ENCODE measurements around the gene HAUS7.
A peak's percentile ranks its signal among the peaks of the same experiment; 100 is the strongest.

Gene HAUS7

DNA sequence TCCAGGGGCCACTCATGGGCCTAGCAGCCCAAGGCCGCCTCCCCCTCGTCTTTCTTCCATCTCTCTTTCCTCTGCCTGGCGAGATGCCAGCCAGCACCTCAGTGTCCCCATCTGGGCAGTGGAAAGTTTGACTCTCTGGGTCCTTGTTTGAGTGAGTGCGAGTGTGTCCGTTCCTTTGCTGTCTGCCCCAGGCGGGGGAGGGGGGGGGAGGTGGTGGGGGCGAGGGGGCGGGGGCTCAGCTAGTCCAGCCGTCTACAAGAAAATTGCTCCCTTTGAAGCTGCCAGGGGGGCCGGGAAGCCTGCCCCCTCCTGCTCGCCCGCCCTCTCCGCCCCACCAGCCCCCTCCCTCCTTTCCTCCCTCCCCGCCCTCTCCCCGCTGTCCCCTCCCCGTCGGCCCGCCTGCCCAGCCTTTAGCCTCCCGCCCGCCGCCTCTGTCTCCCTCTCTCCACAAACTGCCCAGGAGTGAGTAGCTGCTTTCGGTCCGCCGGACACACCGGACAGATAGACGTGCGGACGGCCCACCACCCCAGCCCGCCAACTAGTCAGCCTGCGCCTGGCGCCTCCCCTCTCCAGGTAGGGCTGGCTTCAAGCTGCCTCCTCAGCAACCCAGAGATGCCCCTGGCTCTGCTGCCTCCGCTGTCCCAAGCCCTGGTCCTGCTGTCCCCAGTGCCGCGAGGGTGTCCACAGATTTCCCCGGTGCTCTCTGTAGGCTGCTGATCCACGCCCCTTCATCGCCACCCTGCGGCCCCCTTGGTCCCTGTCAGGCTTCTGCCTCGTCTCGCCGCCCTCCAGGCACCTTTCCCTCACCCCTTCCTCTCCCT lies 24.4 kb upstream of the HAUS7 start, which contains the start of gene BGN (continued):
- TF ChIP-seq, protein P1, sequence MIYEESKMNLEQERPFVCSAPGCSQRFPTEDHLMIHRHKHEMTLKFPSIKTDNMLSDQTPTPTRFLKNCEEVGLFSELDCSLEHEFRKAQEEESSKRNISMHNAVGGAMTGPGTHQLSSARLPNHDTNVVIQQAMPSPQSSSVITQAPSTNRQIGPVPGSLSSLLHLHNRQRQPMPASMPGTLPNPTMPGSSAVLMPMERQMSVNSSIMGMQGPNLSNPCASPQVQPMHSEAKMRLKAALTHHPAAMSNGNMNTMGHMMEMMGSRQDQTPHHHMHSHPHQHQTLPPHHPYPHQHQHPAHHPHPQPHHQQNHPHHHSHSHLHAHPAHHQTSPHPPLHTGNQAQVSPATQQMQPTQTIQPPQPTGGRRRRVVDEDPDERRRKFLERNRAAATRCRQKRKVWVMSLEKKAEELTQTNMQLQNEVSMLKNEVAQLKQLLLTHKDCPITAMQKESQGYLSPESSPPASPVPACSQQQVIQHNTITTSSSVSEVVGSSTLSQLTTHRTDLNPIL (CRISPR knock-in tag; IDR thresholded peaks at IDR 0.05; ENCODE audit: low read depth) = no peak
- TF ChIP-seq TCF4 (CRISPR knock-in tag; IDR thresholded peaks at IDR 0.05; ENCODE audit: borderline replicate concordance) = no peak

DNA sequence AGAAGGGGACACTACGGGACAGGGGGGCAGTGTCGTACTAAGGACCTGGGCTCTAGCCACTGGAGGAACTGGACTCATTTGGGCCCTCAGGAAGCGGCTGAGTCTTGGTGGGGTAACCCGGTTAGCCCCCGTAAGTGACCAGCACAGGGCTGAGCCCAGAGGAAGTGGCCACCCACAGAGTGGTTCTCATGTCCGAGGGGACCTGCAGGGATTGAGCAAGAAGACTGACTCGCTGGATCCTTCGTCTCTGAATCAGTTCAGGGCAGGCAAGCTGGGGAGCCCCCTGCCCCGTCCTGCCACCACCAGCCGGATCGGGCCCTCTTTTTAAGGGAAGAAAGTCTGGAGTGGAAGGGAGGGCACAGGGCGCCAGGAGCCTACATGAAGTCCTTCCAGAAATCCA lies 23.7 kb upstream of the HAUS7 start:
- no peak for ATAC-seq
- TF ChIP-seq ESRRG (CRISPR knock-in tag; IDR thresholded peaks at IDR 0.05) (no peak), GLIS3 (CRISPR knock-in tag; IDR thresholded peaks at IDR 0.05) (no peak), ARNTL (CRISPR knock-in tag; IDR thresholded peaks at IDR 0.05; ENCODE audit: borderline replicate concordance, low read depth) (no peak), PPARA (CRISPR knock-in tag; IDR thresholded peaks at IDR 0.05; ENCODE audit: borderline replicate concordance) (no peak), ZC3H10 (CRISPR knock-in tag; IDR thresholded peaks at IDR 0.05) (no peak), TOX (CRISPR knock-in tag; IDR thresholded peaks at IDR 0.05; ENCODE audit: borderline replicate concordance) (no peak)
- TF ChIP-seq, protein P2, sequence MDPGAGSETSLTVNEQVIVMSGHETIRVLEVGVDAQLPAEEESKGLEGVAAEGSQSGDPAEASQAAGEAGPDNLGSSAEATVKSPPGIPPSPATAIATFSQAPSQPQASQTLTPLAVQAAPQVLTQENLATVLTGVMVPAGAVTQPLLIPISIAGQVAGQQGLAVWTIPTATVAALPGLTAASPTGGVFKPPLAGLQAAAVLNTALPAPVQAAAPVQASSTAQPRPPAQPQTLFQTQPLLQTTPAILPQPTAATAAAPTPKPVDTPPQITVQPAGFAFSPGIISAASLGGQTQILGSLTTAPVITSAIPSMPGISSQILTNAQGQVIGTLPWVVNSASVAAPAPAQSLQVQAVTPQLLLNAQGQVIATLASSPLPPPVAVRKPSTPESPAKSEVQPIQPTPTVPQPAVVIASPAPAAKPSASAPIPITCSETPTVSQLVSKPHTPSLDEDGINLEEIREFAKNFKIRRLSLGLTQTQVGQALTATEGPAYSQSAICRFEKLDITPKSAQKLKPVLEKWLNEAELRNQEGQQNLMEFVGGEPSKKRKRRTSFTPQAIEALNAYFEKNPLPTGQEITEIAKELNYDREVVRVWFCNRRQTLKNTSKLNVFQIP (CRISPR knock-in tag; IDR thresholded peaks at IDR 0.05; ENCODE audit: borderline replicate concordance, low read depth) = no peak
- TF ChIP-seq, protein P3, sequence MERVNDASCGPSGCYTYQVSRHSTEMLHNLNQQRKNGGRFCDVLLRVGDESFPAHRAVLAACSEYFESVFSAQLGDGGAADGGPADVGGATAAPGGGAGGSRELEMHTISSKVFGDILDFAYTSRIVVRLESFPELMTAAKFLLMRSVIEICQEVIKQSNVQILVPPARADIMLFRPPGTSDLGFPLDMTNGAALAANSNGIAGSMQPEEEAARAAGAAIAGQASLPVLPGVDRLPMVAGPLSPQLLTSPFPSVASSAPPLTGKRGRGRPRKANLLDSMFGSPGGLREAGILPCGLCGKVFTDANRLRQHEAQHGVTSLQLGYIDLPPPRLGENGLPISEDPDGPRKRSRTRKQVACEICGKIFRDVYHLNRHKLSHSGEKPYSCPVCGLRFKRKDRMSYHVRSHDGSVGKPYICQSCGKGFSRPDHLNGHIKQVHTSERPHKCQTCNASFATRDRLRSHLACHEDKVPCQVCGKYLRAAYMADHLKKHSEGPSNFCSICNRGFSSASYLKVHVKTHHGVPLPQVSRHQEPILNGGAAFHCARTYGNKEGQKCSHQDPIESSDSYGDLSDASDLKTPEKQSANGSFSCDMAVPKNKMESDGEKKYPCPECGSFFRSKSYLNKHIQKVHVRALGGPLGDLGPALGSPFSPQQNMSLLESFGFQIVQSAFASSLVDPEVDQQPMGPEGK (CRISPR knock-in tag; IDR thresholded peaks at IDR 0.05; ENCODE audit: borderline replicate concordance) = no peak

DNA sequence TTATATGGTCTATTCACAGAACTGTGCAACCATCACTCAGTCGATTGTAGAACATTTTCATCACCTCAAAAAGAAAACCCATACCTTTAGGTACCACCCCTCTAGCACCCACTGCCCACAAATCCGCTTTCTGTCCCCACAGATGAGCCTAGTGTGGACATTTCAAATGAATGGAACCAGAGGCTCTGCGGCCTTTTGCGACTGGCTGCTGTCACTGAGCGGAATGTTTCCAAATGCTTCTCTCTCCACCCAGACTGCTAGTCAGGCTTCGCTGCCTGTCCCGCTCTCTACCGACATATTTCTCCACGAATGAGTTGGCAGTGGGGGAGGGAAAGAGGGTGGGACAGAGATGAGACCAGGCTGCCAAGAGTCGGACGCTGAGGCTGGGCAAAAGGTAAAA lies 22.7 kb upstream of the HAUS7 start:
- TF ChIP-seq, protein P4, sequence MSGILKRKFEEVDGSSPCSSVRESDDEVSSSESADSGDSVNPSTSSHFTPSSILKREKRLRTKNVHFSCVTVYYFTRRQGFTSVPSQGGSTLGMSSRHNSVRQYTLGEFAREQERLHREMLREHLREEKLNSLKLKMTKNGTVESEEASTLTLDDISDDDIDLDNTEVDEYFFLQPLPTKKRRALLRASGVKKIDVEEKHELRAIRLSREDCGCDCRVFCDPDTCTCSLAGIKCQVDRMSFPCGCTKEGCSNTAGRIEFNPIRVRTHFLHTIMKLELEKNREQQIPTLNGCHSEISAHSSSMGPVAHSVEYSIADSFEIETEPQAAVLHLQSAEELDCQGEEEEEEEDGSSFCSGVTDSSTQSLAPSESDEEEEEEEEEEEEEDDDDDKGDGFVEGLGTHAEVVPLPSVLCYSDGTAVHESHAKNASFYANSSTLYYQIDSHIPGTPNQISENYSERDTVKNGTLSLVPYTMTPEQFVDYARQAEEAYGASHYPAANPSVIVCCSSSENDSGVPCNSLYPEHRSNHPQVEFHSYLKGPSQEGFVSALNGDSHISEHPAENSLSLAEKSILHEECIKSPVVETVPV (CRISPR knock-in tag; IDR thresholded peaks at IDR 0.05) = no peak
- TF ChIP-seq ZNF70 (CRISPR knock-in tag; IDR thresholded peaks at IDR 0.05) = 0 out of 2 replicates have a peak, but pooled peaks have one; percentile 25
- ATAC-seq = no peak

DNA sequence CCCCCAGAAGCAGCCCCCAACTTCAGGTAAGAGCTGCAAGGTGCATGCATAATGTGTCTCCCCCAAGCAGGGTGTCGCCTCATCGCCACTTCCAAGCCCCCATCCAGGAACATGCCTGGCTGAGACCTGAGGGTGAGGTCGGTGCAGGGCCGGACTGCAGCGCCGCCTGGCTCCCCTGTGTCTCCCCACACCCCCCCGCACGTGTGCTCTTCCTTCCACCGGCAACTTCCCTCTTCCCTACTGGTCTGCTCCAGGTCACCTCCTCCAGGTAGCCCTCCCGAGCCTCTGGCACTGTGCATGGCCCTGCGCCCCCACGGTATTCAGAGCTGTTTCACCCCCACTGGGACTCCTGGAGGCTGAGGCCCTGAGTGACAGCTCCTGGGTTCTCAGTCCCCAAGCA lies 22.2 kb upstream of the HAUS7 start:
- ATAC-seq = no peak
- TF ChIP-seq RARB (CRISPR knock-in tag; IDR thresholded peaks at IDR 0.05) = no peak
- no peak for TF ChIP-seq PPARA (CRISPR knock-in tag; IDR thresholded peaks at IDR 0.05; ENCODE audit: borderline replicate concordance)
- TF ChIP-seq ZNF8 (CRISPR knock-in tag; IDR thresholded peaks at IDR 0.05) = no peak
- TF ChIP-seq ARNTL (CRISPR knock-in tag; IDR thresholded peaks at IDR 0.05; ENCODE audit: borderline replicate concordance, low read depth) = no peak
- no peak for TF ChIP-seq TOX (CRISPR knock-in tag; IDR thresholded peaks at IDR 0.05; ENCODE audit: borderline replicate concordance)
- TF ChIP-seq CSDC2 (CRISPR knock-in tag; IDR thresholded peaks at IDR 0.05) = no peak
- TF ChIP-seq SNAI2 (CRISPR knock-in tag; IDR thresholded peaks at IDR 0.05) = no peak
- no peak for TF ChIP-seq ISL1 (CRISPR knock-in tag; IDR thresholded peaks at IDR 0.05)
- no peak for TF ChIP-seq OSR1 (CRISPR knock-in tag; IDR thresholded peaks at IDR 0.05)
- TF ChIP-seq, protein P5, sequence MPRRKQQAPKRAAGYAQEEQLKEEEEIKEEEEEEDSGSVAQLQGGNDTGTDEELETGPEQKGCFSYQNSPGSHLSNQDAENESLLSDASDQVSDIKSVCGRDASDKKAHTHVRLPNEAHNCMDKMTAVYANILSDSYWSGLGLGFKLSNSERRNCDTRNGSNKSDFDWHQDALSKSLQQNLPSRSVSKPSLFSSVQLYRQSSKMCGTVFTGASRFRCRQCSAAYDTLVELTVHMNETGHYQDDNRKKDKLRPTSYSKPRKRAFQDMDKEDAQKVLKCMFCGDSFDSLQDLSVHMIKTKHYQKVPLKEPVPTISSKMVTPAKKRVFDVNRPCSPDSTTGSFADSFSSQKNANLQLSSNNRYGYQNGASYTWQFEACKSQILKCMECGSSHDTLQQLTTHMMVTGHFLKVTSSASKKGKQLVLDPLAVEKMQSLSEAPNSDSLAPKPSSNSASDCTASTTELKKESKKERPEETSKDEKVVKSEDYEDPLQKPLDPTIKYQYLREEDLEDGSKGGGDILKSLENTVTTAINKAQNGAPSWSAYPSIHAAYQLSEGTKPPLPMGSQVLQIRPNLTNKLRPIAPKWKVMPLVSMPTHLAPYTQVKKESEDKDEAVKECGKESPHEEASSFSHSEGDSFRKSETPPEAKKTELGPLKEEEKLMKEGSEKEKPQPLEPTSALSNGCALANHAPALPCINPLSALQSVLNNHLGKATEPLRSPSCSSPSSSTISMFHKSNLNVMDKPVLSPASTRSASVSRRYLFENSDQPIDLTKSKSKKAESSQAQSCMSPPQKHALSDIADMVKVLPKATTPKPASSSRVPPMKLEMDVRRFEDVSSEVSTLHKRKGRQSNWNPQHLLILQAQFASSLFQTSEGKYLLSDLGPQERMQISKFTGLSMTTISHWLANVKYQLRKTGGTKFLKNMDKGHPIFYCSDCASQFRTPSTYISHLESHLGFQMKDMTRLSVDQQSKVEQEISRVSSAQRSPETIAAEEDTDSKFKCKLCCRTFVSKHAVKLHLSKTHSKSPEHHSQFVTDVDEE (CRISPR knock-in tag; IDR thresholded peaks at IDR 0.05) = no peak
- TF ChIP-seq GLIS3 (CRISPR knock-in tag; IDR thresholded peaks at IDR 0.05) = no peak
- TF ChIP-seq TCF4 (CRISPR knock-in tag; IDR thresholded peaks at IDR 0.05; ENCODE audit: borderline replicate concordance) = no peak
- no peak for TF ChIP-seq ZNF70 (CRISPR knock-in tag; IDR thresholded peaks at IDR 0.05)
